Endothelial cell of umbilical vein (primary cell): ENCODE measurements around the gene EPN1. TPM values are rescaled to one million over a fixed set of nuclear protein-coding genes. Genes with fewer than 3 reads are reported as not detected.

Experiments
- BruUV-seq: library from RNA; stranded (reverse); fragments of 400-500 nt; replicated peaks from 2 replicates; lab custom pipeline; 2021; lab: Mats Ljungman, UMichigan
- CTCF ChIA-PET: fragments of 300-600, 350-600 bp; sonication (Branson Sonifier 250); formaldehyde crosslinking; loops from one replicate; lab custom pipeline; 2021; ENCODE audit warnings: antibody characterized with exemption, inconsistent platforms; lab: Charles Lee
- POLR2A ChIA-PET: fragments of 300-600, 350-600 bp; sonication (Branson Sonifier 250); formaldehyde crosslinking; loops from one replicate; lab custom pipeline; 2021; ENCODE audit warnings: antibody characterized with exemption, inconsistent platforms; lab: Charles Lee
- DNase-seq: peaks from one replicate; pipeline ENCODE4 v3.0.0-alpha.2; 2011; ENCODE audit warnings: low read depth, low spot score
- FAIRE-seq: peaks from 2 replicates; lab custom pipeline; 2011; peaks lifted over from hg19 to GRCh38; lab: Jason Lieb, UNC
- H2AFZ ChIP-seq: 2 replicates; pipeline ENCODE4 v1.6.0; 2012; ENCODE audit warnings: low read depth, low read length, control low read depth, inconsistent platforms
- H3K27ac ChIP-seq: 2 replicates; pipeline ENCODE4 v1.5.1; 2011; ENCODE audit warnings: low read depth, mild to moderate bottlenecking, control low read depth, low read length, moderate library complexity; ENCODE audit not compliant: insufficient read depth
- H3K27me3 ChIP-seq, 2 experiments: 2 replicates each; pipeline versions ENCODE4 v1.6.0 to v1.6.1; 2011; ENCODE audit warnings: low read length in 2 of 2, mixed read lengths in 1 of 2; ENCODE audit not compliant: control insufficient read depth in 2 of 2, insufficient read depth in 2 of 2
- H3K36me3 ChIP-seq, 2 experiments: 2 replicates in 1 of 2; 3 replicates in 1 of 2; pipeline ENCODE4 v1.5.1; 2011; ENCODE audit warnings: low read length in 2 of 2, mild to moderate bottlenecking in 1 of 2, moderate library complexity in 1 of 2; ENCODE audit not compliant: control insufficient read depth in 2 of 2, insufficient read depth in 2 of 2; ENCODE audit errors: extremely low read depth in 1 of 2
- H3K4me1 ChIP-seq: 3 replicates; pipeline ENCODE4 v1.5.1; 2011; ENCODE audit warnings: mild to moderate bottlenecking, low read length; ENCODE audit not compliant: control insufficient read depth, insufficient read depth; ENCODE audit errors: extremely low read depth
- H3K4me2 ChIP-seq: 2 replicates; pipeline ENCODE4 v1.6.1; 2011; ENCODE audit warnings: low read length, control low read depth, mixed read lengths; ENCODE audit not compliant: insufficient read depth
- H3K4me3 ChIP-seq, 3 experiments: fragments of 200-600 bp in 1 of 3; sonication (generic), shearing (Covaris generic) in 1 of 3; replicated peaks in 1 of 3; 2 replicates each; pipeline ENCODE4 v1.5.1; 2011 to 2016; ENCODE audit warnings: control low read depth in 3 of 3, low read length in 3 of 3, mild to moderate bottlenecking in 2 of 3, inconsistent platforms in 1 of 3, low read depth in 1 of 3, moderate library complexity in 1 of 3; ENCODE audit not compliant: insufficient read depth in 1 of 3
- H3K79me2 ChIP-seq: 2 replicates; pipeline ENCODE4 v1.6.0; 2012; ENCODE audit warnings: low read length, inconsistent platforms; ENCODE audit not compliant: control insufficient read depth, insufficient read depth
- H3K9ac ChIP-seq: replicated peaks from 2 replicates; pipeline ENCODE3; 2011; ENCODE audit warnings: low read length, control low read depth; ENCODE audit not compliant: insufficient read depth; ENCODE audit errors: extremely low read depth
- H3K9me1 ChIP-seq: replicated peaks from 3 replicates; pipeline ENCODE4 v1.6.0; 2011; ENCODE audit warnings: mild to moderate bottlenecking, low read length; ENCODE audit not compliant: control insufficient read depth, insufficient read depth; ENCODE audit errors: extremely low read depth
- H3K9me3 ChIP-seq: replicated peaks from 2 replicates; pipeline ENCODE4 v1.5.1; 2012; ENCODE audit warnings: low read length, inconsistent platforms; ENCODE audit not compliant: control insufficient read depth, insufficient read depth
- H4K20me1 ChIP-seq: replicated peaks from 2 replicates; pipeline ENCODE3; 2011; ENCODE audit warnings: mild to moderate bottlenecking, low read length; ENCODE audit not compliant: control insufficient read depth, insufficient read depth; ENCODE audit errors: extremely low read depth
- EZH2 ChIP-seq: IDR thresholded peaks from 2 replicates; pipeline ENCODE4 v1.6.1; 2012; ENCODE audit warnings: borderline replicate concordance, low read depth, mild to moderate bottlenecking, moderate library complexity, low read length, inconsistent platforms; ENCODE audit not compliant: severe bottlenecking
- FOS ChIP-seq: IDR thresholded peaks from 2 replicates; pipeline ENCODE4 v1.6.1; 2011; ENCODE audit warnings: mild to moderate bottlenecking, low read length, moderate library complexity, borderline replicate concordance; ENCODE audit not compliant: insufficient read depth
- GATA2 ChIP-seq: IDR thresholded peaks from 2 replicates; pipeline ENCODE4 v1.7.0; 2011; ENCODE audit warnings: low read depth, mild to moderate bottlenecking, moderate library complexity, mixed read lengths, low read length; ENCODE audit not compliant: insufficient read length, insufficient read depth
- JUN ChIP-seq: IDR thresholded peaks from 2 replicates; pipeline ENCODE4 v1.6.1; 2011; ENCODE audit warnings: borderline replicate concordance, low read depth; ENCODE audit not compliant: insufficient read length, insufficient read depth
- POLR2AphosphoS5 ChIP-seq: IDR thresholded peaks from 2 replicates; pipeline ENCODE4 v1.6.1; 2012; ENCODE audit warnings: low read depth, mild to moderate bottlenecking, control low read depth, low read length, moderate library complexity; ENCODE audit not compliant: insufficient read depth
- dilution Hi-C: fragments of 300-500 bp; cut with MboI; formaldehyde crosslinking; loops from one replicate; pipeline ENCODE4 v1.15.0; 2019; ENCODE audit warnings: low sequenced_read_pairs; ENCODE audit not compliant: extremely low pct_ligation_motif_present
- intact Hi-C: fragments of 100-400 bp; cut with micrococcal nuclease; formaldehyde crosslinking; loops from one replicate; pipeline ENCODE4 v1.10.0; 2022
- polyA plus RNA-seq, 4 experiments: library from polyadenylated mRNA; depleted of rRNA in 3 of 4; stranded (reverse) in 3 of 4; unstranded in 1 of 4; fragments of >200 nt; gene quantifications; 2 replicates each; pipeline versions ENCODE4 v1.2.1 to v1.2.3, GENCODE V29; 2011 to 2012; ENCODE audit warnings: missing spikeins in 1 of 4
- total RNA-seq: library from RNA; stranded (reverse); gene quantifications from 2 replicates; pipeline ENCODE4 v1.2.3, GENCODE V29; 2021
- TF ChIP-seq, protein P1 (sequence below), 2 donors: IDR thresholded peaks; 1 replicate in 1 of 2; 2 replicates in 1 of 2; pipeline ENCODE4 v1.5.1; 2011; ENCODE audit warnings: low read length in 2 of 2, mild to moderate bottlenecking in 2 of 2, moderate library complexity in 2 of 2, control low read depth in 1 of 2, inconsistent platforms in 1 of 2, low read depth in 1 of 2; ENCODE audit not compliant: insufficient read depth in 1 of 2; ENCODE audit errors: extremely low read depth in 1 of 2
- TF ChIP-seq, protein P2 (sequence below): IDR thresholded peaks from 2 replicates; pipeline ENCODE4 v1.6.1; 2011; ENCODE audit not compliant: insufficient read depth, insufficient read length

Gene EPN1
- total and polyA plus RNA-seq, 2 donors (not counting 3 experiments of a cell fraction or from before 2014, with no cell fraction given), result 87.2 to 138 TPM

DNA sequence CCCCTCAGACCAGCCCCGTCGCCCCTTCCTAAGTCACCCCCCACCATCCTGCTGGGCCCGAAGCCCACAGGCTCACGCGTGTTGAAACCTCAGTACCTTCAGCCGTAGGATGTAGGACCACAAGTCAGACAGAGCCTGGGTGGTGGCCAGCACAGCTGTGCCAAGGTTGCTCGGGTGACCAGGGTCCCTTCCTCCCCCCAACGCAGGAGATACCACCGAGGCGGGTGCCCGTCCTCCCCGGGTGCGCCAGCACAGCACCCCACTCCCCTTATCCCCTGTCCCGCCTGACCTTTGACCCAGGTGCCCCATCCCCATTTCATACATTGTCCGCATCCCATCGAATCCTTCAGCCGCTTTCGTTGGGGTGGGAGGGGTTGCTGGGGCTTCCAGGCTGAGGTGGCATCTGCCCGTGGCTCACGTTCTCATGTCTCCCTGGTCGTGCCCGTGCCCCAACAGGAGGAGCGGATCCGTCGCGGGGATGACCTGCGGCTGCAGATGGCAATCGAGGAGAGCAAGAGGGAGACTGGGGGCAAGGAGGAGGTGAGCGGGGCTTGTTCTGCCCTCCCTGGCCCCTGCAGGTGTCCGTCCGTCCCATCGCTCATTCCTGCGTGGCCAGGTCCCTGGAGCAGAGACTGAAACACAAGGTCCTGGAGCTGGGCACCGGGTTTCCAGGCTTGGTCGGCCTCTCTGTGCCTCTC, 14.5 kb downstream of the EPN1 start:
- no peak overlapping the region for H3K4me2 ChIP-seq
- H3K4me3 ChIP-seq, result no peak overlapping the region
- no peak overlapping the region for H3K9ac ChIP-seq
- H3K79me2 ChIP-seq, result peaks cover 18% of the 10 kb centered on the region
- H4K20me1 ChIP-seq, result no peaks in the 10 kb centered on the region
- H3K27ac ChIP-seq, result no peak overlapping the region
- no peaks in the 10 kb centered on the region for H3K9me1 ChIP-seq
- no peaks in the 10 kb centered on the region for H3K27me3 ChIP-seq
- H3K4me1 ChIP-seq, result no peaks in the 10 kb centered on the region
- intact Hi-C loops, result no loop called here
- ChIA-PET POLR2A (no interaction called here), CTCF (no interaction called here)
- dilution Hi-C loops, result no loop called here
- DNase-seq (no peak), FAIRE-seq (no peak)
- H2AFZ ChIP-seq, result no peak overlapping the region
- TF ChIP-seq EZH2 (no peak), JUN (no peak), FOS (no peak), GATA2 (no peak), POLR2AphosphoS5 (no peak)
- TF ChIP-seq, protein P1, sequence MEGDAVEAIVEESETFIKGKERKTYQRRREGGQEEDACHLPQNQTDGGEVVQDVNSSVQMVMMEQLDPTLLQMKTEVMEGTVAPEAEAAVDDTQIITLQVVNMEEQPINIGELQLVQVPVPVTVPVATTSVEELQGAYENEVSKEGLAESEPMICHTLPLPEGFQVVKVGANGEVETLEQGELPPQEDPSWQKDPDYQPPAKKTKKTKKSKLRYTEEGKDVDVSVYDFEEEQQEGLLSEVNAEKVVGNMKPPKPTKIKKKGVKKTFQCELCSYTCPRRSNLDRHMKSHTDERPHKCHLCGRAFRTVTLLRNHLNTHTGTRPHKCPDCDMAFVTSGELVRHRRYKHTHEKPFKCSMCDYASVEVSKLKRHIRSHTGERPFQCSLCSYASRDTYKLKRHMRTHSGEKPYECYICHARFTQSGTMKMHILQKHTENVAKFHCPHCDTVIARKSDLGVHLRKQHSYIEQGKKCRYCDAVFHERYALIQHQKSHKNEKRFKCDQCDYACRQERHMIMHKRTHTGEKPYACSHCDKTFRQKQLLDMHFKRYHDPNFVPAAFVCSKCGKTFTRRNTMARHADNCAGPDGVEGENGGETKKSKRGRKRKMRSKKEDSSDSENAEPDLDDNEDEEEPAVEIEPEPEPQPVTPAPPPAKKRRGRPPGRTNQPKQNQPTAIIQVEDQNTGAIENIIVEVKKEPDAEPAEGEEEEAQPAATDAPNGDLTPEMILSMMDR (IDR thresholded peaks at IDR 0.05; ENCODE audit: extremely low read depth in 1 of 2, insufficient read depth in 1 of 2, low read depth in 1 of 2, low read length in 2 of 2), result no peak
- TF ChIP-seq, protein P2, sequence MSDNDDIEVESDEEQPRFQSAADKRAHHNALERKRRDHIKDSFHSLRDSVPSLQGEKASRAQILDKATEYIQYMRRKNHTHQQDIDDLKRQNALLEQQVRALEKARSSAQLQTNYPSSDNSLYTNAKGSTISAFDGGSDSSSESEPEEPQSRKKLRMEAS, result no peak
- H3K9me3 ChIP-seq, result no peaks in the 10 kb centered on the region
- peaks cover 4 to 55% of the 10 kb centered on the region in 2 experiments for H3K36me3 ChIP-seq
- no TSS peak for BruUV-seq
